PC-3 (cell line): ENCODE results near the gene MRPL4. TPM values are rescaled to one million over a fixed set of nuclear protein-coding genes. Genes with fewer than 3 reads are reported as not detected.

Experiments
- ATAC-seq: fragments of 200-7000 bp; cut with Tn5 transposase; 2 replicates; pipeline ENCODE4 v1.9.1; 2020; ENCODE audit warnings: mild to moderate bottlenecking, moderate library complexity
- BruUV-seq: library from RNA; stranded (reverse); fragments of 400-500 nt; replicated peaks from 2 replicates; lab custom pipeline; 2021; lab: Mats Ljungman, UMichigan
- CTCF ChIA-PET: fragments of 300-600 bp; sonication (Branson Sonifier 250); formaldehyde crosslinking; loops from one replicate; lab custom pipeline; 2022; ENCODE audit warnings: antibody characterized with exemption; lab: Charles Lee
- POLR2A ChIA-PET: fragments of 300-600 bp; sonication (Branson Sonifier 250); formaldehyde crosslinking; loops from one replicate; lab custom pipeline; 2022; ENCODE audit warnings: antibody characterized with exemption; ENCODE audit not compliant: unreplicated experiment; lab: Charles Lee
- DNase-seq: peaks from one replicate; pipeline ENCODE4 v3.0.0-alpha.2; 2015
- H2AFZ ChIP-seq: fragments of 300-600 bp; sonication (generic); 2 replicates; pipeline ENCODE4 v1.6.0; 2016; ENCODE audit warnings: antibody characterized with exemption, low read length
- H3F3A ChIP-seq: fragments of 300-600 bp; sonication (generic); one replicate; pipeline ENCODE4 v1.6.0; 2017; ENCODE audit warnings: antibody characterized with exemption, low read length, control low read depth, mild to moderate bottlenecking; ENCODE audit not compliant: unreplicated experiment
- H3K27ac ChIP-seq: fragments of 300-600 bp; sonication (generic); 2 replicates; pipeline ENCODE4 v1.5.1; 2016; ENCODE audit warnings: mild to moderate bottlenecking, low read length
- H3K27me3 ChIP-seq: fragments of 300-600 bp; sonication (generic); 2 replicates; pipeline ENCODE4 v1.6.1; 2016; ENCODE audit warnings: low read length, mixed read lengths
- H3K36me3 ChIP-seq: fragments of 300-600 bp; sonication (generic); 2 replicates; pipeline ENCODE4 v1.6.1; 2016; ENCODE audit warnings: low read depth, mixed run types, low read length, mixed read lengths
- H3K4me1 ChIP-seq: fragments of 300-600 bp; sonication (generic); 2 replicates; pipeline ENCODE4 v1.5.1; 2016; ENCODE audit warnings: low read length; ENCODE audit not compliant: insufficient read depth
- H3K4me2 ChIP-seq: fragments of 300-600 bp; sonication (generic); 2 replicates; pipeline ENCODE4 v1.6.0; 2016; ENCODE audit warnings: low read length
- H3K4me3 ChIP-seq: fragments of 300-600 bp; sonication (generic); 2 replicates; pipeline ENCODE4 v1.5.1; 2016; ENCODE audit warnings: mild to moderate bottlenecking, low read length, mixed read lengths
- H3K79me2 ChIP-seq: fragments of 300-600 bp; sonication (generic); 2 replicates; pipeline ENCODE4 v1.6.1; 2017; ENCODE audit warnings: low read length, mixed read lengths
- H3K9ac ChIP-seq: fragments of 300-600 bp; sonication (generic); 2 replicates; pipeline ENCODE4 v1.6.0; 2016; ENCODE audit warnings: mild to moderate bottlenecking, low read length
- H3K9me2 ChIP-seq: fragments of 300-600 bp; sonication (generic); replicated peaks from 2 replicates; pipeline ENCODE4 v1.6.1; 2016; ENCODE audit warnings: mixed run types, low read length, mixed read lengths
- H3K9me3 ChIP-seq: fragments of 300-600 bp; sonication (generic); 2 replicates; pipeline ENCODE4 v1.6.1; 2016; ENCODE audit warnings: low read length, mixed read lengths
- H4K20me1 ChIP-seq: fragments of 300-600 bp; sonication (generic); 2 replicates; pipeline ENCODE4 v1.6.1; 2016; ENCODE audit warnings: low read length, mixed read lengths
- CTCF ChIP-seq: fragments of 300-600 bp; sonication (generic); conservative IDR thresholded peaks from 2 replicates; pipeline ENCODE4 v1.5.1; 2017; ENCODE audit warnings: antibody characterized with exemption, low read depth, mild to moderate bottlenecking, low read length
- EZH2 ChIP-seq: fragments of 300-600 bp; sonication (generic); IDR thresholded peaks from one replicate; pipeline ENCODE4 v1.6.1; 2017; ENCODE audit warnings: antibody characterized with exemption, mild to moderate bottlenecking, low read length; ENCODE audit not compliant: unreplicated experiment
- EZH2phosphoT487 ChIP-seq: fragments of 300-600 bp; sonication (generic); IDR thresholded peaks from 2 replicates; pipeline ENCODE4 v1.6.1; 2018; ENCODE audit warnings: mild to moderate bottlenecking, antibody characterized with exemption, low read length, borderline replicate concordance
- intact Hi-C: fragments of 100-400 bp; cut with micrococcal nuclease; formaldehyde crosslinking; loops from 2 replicates; pipeline ENCODE4 v1.9.0; 2023
- total RNA-seq: library from RNA; depleted of rRNA; stranded (reverse); fragments of >200 nt; gene quantifications from 2 replicates; pipeline ENCODE4 v1.2.3, GENCODE V29; 2014

The MRPL4 gene
- total RNA-seq, 1 experiment from 2014 or later = 336 TPM

DNA sequence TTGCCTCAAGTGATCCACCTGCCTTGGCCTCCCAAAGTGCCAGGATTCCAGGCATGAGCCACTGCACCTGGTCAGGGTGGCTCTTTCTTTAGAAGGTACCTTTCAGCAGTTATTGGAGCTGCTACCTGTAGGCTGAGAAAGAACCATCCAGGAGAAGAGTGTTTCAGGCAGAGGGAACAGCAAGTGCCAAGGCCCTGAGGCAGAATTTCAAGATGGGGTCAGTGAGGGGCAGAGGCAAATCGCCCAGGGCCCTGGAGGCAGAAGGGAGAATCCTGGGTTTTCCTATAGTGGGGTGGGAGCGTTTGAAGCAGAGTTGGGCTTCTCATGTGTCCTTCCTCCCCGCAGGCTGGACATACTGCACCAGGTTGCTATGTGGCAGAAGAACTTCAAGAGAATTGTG lies 2.2 kb downstream of the MRPL4 start:
- ChIA-PET POLR2A (no interaction called here), CTCF (no interaction called here)

DNA sequence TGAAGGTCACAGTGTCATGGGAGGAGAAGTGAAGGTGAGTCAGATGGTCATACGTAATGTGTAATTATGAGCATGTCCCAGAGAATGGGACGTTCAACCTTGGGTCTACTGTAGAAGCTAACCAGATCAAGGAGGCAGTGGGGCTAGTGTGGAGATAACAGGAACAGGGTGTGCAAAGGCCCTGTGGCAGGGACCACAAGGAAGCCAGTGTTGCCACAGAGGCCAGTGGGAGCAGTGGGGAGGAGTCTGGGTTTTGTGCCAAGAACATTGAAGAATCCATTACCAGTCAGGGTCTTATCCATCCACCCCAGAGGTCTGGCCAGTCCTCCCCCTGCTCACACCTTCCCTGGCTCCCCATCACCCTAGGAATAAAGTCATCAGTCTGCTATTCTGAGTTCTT lies 3.3 kb downstream of the MRPL4 start:
- no peak overlapping the region for H3K27ac ChIP-seq
- no peak overlapping the region for H3K4me3 ChIP-seq
- H3K79me2 ChIP-seq = peaks cover 27% of the 10 kb centered on the region
- H3K9me2 ChIP-seq = no peaks in the 10 kb centered on the region
- TF ChIP-seq EZH2 (no peak), EZH2phosphoT487 (no peak), CTCF (no peak)
- H3K9ac ChIP-seq = no peak overlapping the region
- peaks cover 42% of the 10 kb centered on the region for H3K36me3 ChIP-seq
- no peaks in the 10 kb centered on the region for H4K20me1 ChIP-seq
- H3K4me1 ChIP-seq = peaks cover 17% of the 10 kb centered on the region
- no peak overlapping the region for H2AFZ ChIP-seq
- no peaks in the 10 kb centered on the region for H3K27me3 ChIP-seq
- ATAC-seq = no peak
- CTCF ChIA-PET = no interaction called here
- H3K4me2 ChIP-seq = no peak overlapping the region
- POLR2A ChIA-PET = no interaction called here
- no TSS peak for BruUV-seq
- H3K9me3 ChIP-seq = no peaks in the 10 kb centered on the region
- DNase-seq = no peak
- intact Hi-C loops = no loop called here
- peaks cover 4% of the 10 kb centered on the region for H3F3A ChIP-seq

More for the DNA sequence above, 2.2 kb downstream of the MRPL4 start:
- intact Hi-C loops = loop anchor here (5.0 kb wide), 1 partner anchor 227 kb away; no protein-coding TSS in a partner anchor
- no peak overlapping the region for H3K9ac ChIP-seq
- peaks cover 8% of the 10 kb centered on the region; the same call in 1 of the 2 replicates for H3K4me1 ChIP-seq
- no peak overlapping the region for H3K4me3 ChIP-seq
- no peak overlapping the region for H2AFZ ChIP-seq
- peaks cover 27% of the 10 kb centered on the region for H3K79me2 ChIP-seq
- no TSS peak for BruUV-seq
- H3K27ac ChIP-seq = no peak overlapping the region
- H3K9me3 ChIP-seq = no peaks in the 10 kb centered on the region
- H3K27me3 ChIP-seq = no peaks in the 10 kb centered on the region
- no peaks in the 10 kb centered on the region for H3F3A ChIP-seq
- DNase-seq (no peak), ATAC-seq (no peak)
- no peak overlapping the region for H3K4me2 ChIP-seq
- H4K20me1 ChIP-seq = no peaks in the 10 kb centered on the region
- TF ChIP-seq CTCF (no peak), EZH2phosphoT487 (no peak), EZH2 (no peak)
- H3K9me2 ChIP-seq = no peaks in the 10 kb centered on the region
- H3K36me3 ChIP-seq = peaks cover 39% of the 10 kb centered on the region

DNA sequence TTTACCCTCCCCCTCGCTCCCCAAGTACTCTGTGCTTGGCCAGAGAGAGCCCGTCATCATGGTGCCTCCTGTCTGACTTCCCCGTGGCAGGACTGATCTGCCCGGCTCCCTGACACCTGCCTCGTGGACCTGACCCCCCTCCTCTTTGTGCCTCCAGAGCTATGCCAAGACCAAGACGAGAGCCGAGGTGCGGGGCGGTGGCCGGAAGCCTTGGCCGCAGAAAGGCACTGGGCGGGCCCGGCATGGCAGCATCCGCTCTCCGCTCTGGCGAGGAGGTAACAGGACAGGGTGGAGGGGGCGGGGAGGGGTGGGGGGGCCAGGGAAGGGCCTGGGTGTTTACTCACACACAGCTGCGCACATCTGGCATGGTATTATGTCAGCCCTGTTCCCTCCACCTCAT lies 4.5 kb downstream of the MRPL4 start:
- Histone ChIP-seq H3K4me3 (no peak overlapping the region), H3K4me1 (peaks cover 15% of the 10 kb centered on the region), H3K79me2 (peaks cover 27% of the 10 kb centered on the region), H2AFZ (no peak overlapping the region), H3F3A (peaks cover 4% of the 10 kb centered on the region), H4K20me1 (no peaks in the 10 kb centered on the region), H3K9me2 (no peaks in the 10 kb centered on the region), H3K27me3 (no peaks in the 10 kb centered on the region), H3K4me2 (no peak overlapping the region), H3K9ac (no peak overlapping the region), H3K36me3 (peaks cover 42% of the 10 kb centered on the region), H3K27ac (no peak overlapping the region), H3K9me3 (no peaks in the 10 kb centered on the region)
- DNase-seq (no peak), ATAC-seq (no peak)
- intact Hi-C loops = no loop called here
- ChIA-PET CTCF (interaction anchor here (0.7 kb wide), 1 partner anchor 13 kb away, joined by 3 read pairs; no protein-coding TSS in a partner anchor), POLR2A (no interaction called here)
- TF ChIP-seq EZH2phosphoT487 (no peak), CTCF (no peak), EZH2 (no peak)
- BruUV-seq = no TSS peak
